ENCODE measurements around the gene ABCB9.
A peak's percentile ranks its signal among the peaks of the same experiment; 100 is the strongest.
"Not testable (repeated sequence)": the region's sequence is repeated elsewhere in the genome, so short reads cannot be mapped to it uniquely, and the experiment has no call there.

Gene ABCB9

GRCh38 chr12:122965851-122966742 lies at the start of gene ABCB9:
TSS of gene ABCB9 (minus strand) at chr12:122966463. CDS start at chr12:122960235, 6,228 bp downstream.
- DNase-seq (ENCODE audit: low read depth, low spot score): peak; percentile 80

- DNase-seq (ENCODE audit: low read depth, low spot score): not testable (repeated sequence)
Observed at GRCh38 chr12:123014473-123014872, 48.2 kb upstream of the ABCB9 start.

GRCh38 chr12:123013185-123014095 lies 47.2 kb upstream of the ABCB9 start:
- DNase-seq (ENCODE audit: low read depth, low spot score): no peak

GRCh38 chr12:123011701-123012100 lies 45.4 kb upstream of the ABCB9 start:
- no peak for DNase-seq (ENCODE audit: low read depth, low spot score)

GRCh38 chr12:123010681-123011080 lies 44.4 kb upstream of the ABCB9 start:
- no peak for DNase-seq (ENCODE audit: low read depth, low spot score)

- no peak for DNase-seq (ENCODE audit: low read depth, low spot score)
Observed at GRCh38 chr12:123010110-123010509, 43.8 kb upstream of the ABCB9 start.

GRCh38 chr12:123006977-123007376 lies 40.7 kb upstream of the ABCB9 start:
- DNase-seq (ENCODE audit: low read depth, low spot score): no peak

- no peak for DNase-seq (ENCODE audit: low read depth, low spot score)
Observed at GRCh38 chr12:123005081-123005626, 38.9 kb upstream of the ABCB9 start.

- no peak for DNase-seq (ENCODE audit: low read depth, low spot score)
Observed at GRCh38 chr12:123004287-123004686, 38.0 kb upstream of the ABCB9 start.

GRCh38 chr12:123003257-123003656 lies 37.0 kb upstream of the ABCB9 start:
- DNase-seq (ENCODE audit: low read depth, low spot score): no peak

GRCh38 chr12:123001464-123001863 lies 35.2 kb upstream of the ABCB9 start:
- no peak for DNase-seq (ENCODE audit: low read depth, low spot score)

GRCh38 chr12:123000578-123000977 lies 34.3 kb upstream of the ABCB9 start:
- no peak for DNase-seq (ENCODE audit: low read depth, low spot score)

GRCh38 chr12:122999986-123000420 lies 33.7 kb upstream of the ABCB9 start:
- DNase-seq (ENCODE audit: low read depth, low spot score): no peak

GRCh38 chr12:122999196-122999946 lies 33.1 kb upstream of the ABCB9 start:
- no peak for DNase-seq (ENCODE audit: low read depth, low spot score)

- DNase-seq (ENCODE audit: low read depth, low spot score): no peak
Observed at GRCh38 chr12:122998316-122998715, 32.1 kb upstream of the ABCB9 start.

- no peak for DNase-seq (ENCODE audit: low read depth, low spot score)
Observed at GRCh38 chr12:122997343-122998250, 31.3 kb upstream of the ABCB9 start.

- DNase-seq (ENCODE audit: low read depth, low spot score): no peak
Observed at GRCh38 chr12:122996621-122997342, 30.5 kb upstream of the ABCB9 start.

- DNase-seq (ENCODE audit: low read depth, low spot score): no peak
Observed at GRCh38 chr12:122996188-122996601, 29.9 kb upstream of the ABCB9 start.

- no peak for DNase-seq (ENCODE audit: low read depth, low spot score)
Observed at GRCh38 chr12:122995503-122996187, 29.4 kb upstream of the ABCB9 start.

Measured in activated CD4-positive, CD25-positive, alpha-beta regulatory T cell treated with anti-CD3 and anti-CD28 coated beads, Interleukin-2, amount 50 U/mL, for 16 hours (primary cell).